Measurements from ENCODE around the gene KRT39. TPM values are rescaled to one million over a fixed set of nuclear protein-coding genes. Genes with fewer than 3 reads are reported as not detected.

The KRT39 gene
- total RNA-seq, 4 donors from 2014 or later = not detected

DNA sequence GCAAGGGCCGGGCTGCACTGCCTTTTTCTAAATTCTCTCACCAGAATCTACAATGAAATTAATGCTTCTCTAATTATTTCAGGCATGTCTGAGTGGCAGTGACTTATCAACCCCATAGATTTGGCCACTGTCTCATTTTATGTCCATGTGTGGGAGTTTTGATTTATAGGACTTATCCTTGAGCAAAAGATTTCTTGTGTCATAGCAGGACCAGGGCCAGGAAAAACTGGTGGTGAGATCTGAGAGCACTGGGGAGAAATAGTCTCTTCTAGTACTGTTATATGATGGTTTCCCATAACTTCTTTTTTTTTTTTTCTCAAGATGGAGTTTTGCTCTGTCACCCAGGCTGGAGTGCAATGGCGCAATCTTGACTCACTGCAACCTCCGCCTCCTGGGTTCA is 27.8 kb downstream of the KRT39 start:
- WGBS, 2 donors = 91 to 94% methylated on average over 3 of the region's 3 CpGs
- Histone ChIP-seq H3K36me3 (no peaks in the 10 kb centered on the region), H3K4me1 (no peaks in the 10 kb centered on the region), H3K9me3 (no peaks in the 10 kb centered on the region), H3K27ac (no peak overlapping the region), H3K4me3 (no peak overlapping the region), H3K27me3 (no peaks in the 10 kb centered on the region)
- DNase-seq (ENCODE audit: low spot score in 2 of 2) = no peak
- TF ChIP-seq, protein P1, sequence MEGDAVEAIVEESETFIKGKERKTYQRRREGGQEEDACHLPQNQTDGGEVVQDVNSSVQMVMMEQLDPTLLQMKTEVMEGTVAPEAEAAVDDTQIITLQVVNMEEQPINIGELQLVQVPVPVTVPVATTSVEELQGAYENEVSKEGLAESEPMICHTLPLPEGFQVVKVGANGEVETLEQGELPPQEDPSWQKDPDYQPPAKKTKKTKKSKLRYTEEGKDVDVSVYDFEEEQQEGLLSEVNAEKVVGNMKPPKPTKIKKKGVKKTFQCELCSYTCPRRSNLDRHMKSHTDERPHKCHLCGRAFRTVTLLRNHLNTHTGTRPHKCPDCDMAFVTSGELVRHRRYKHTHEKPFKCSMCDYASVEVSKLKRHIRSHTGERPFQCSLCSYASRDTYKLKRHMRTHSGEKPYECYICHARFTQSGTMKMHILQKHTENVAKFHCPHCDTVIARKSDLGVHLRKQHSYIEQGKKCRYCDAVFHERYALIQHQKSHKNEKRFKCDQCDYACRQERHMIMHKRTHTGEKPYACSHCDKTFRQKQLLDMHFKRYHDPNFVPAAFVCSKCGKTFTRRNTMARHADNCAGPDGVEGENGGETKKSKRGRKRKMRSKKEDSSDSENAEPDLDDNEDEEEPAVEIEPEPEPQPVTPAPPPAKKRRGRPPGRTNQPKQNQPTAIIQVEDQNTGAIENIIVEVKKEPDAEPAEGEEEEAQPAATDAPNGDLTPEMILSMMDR (IDR thresholded peaks at IDR 0.05) = no peak
- no peak for TF ChIP-seq EP300 (IDR thresholded peaks at IDR 0.05)
- TF ChIP-seq POLR2A (IDR thresholded peaks at IDR 0.05) = no peak

DNA sequence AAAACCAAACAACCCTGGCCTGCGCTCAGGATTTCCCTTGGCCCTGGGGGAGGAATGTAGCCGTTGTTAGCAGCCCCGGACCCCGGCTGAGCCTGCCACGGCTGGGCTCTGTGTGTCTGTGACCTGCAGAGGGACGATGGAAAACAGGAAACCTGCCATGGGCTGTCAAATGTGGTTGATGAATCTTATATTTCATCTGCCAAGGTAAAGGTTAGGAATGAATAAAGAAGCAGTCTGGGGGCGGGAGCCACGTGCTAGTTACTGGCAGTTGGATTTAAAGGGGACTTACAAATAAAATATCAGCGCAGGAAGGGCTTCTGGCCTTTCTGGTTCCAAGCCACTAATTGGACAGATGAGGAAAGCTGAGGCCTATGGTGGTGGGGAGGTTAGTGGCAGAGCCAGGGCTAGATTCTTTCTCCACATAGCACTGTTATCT is 29.3 kb downstream of the KRT39 start, which contains the start of gene KRT23:
KRT23 (minus strand) TSS at position 263 of the 436 bp plus-strand sequence. CDS start 1,043 bp downstream, outside the sequence.
- Histone ChIP-seq H3K4me3 (no peak within 1 kb of the TSS), H3K27me3 (no peaks in the 10 kb centered on the region), H3K36me3 (no peaks in the 10 kb centered on the region), H3K9me3 (no peaks in the 10 kb centered on the region), H3K27ac (no peak within 1 kb of the TSS), H3K4me1 (no peaks in the 10 kb centered on the region)
- 39% methylated on average over 9 of the region's 9 CpGs for WGBS, 2 donors
- TF ChIP-seq POLR2A (IDR thresholded peaks at IDR 0.05) (no peak), EP300 (IDR thresholded peaks at IDR 0.05) (no peak)
- TF ChIP-seq, protein P1 (IDR thresholded peaks at IDR 0.05) = no peak
- DNase-seq (ENCODE audit: low spot score in 2 of 2) = no peak

DNA sequence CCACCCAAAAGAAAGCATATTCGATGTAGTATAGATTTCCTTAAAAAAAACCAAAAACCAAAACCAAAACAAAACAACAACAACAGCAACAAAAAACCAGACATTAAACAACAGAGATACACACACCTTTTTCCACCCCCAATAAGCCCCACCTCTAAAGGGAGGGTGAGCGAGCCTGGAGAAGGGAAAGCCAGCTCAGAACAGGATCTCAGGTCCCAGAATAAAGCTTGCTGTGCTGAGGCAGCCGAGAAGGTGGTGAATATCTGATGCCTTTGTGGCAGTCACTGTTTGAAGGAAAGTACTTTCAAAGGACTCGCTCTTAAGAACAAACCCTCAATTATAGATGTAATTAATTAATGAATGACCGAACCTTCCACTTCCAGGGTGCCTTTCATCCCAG is 29.8 kb downstream of the KRT39 start:
- Histone ChIP-seq H3K4me3 (no peak overlapping the region), H3K27me3 (no peaks in the 10 kb centered on the region), H3K27ac (no peak overlapping the region), H3K36me3 (no peaks in the 10 kb centered on the region), H3K9me3 (no peaks in the 10 kb centered on the region), H3K4me1 (no peaks in the 10 kb centered on the region)
- WGBS, 2 donors = 79 to 81% methylated on average over 5 of the region's 5 CpGs
- TF ChIP-seq, protein P1 (IDR thresholded peaks at IDR 0.05) = no peak
- TF ChIP-seq POLR2A (IDR thresholded peaks at IDR 0.05) (no peak), EP300 (IDR thresholded peaks at IDR 0.05) (no peak)
- no peak for DNase-seq (ENCODE audit: low spot score in 2 of 2)

DNA sequence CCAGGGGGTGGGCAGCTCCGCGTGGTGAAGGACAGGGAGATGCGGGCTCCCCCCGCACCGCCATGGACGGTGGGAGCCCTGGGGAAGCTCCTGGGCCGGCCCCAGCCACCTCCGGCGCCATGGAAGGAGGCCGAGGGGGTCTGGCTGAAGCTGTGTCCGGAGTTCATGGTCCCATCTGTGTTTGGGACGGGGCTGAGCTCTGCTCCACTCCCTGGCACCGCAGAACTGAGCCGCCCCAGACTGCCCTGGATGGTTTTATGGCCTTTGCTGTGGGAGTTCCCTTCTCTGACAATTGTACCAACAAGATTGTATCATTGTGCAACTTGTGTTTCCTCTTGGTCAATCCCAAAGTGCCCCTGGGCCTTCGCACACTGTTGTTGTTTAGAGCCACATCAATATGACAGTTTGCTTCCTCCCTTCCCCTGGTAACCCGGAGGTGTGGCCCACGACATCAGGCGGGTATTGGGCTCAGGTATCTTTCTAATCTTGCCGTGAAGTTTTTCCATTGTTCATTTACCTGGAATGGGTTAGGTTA is 30.2 kb downstream of the KRT39 start:
- 91 to 93% methylated on average over 17 to 19 of the region's 19 CpGs for WGBS, 2 donors
- TF ChIP-seq POLR2A (IDR thresholded peaks at IDR 0.05) (no peak), EP300 (IDR thresholded peaks at IDR 0.05) (no peak)
- TF ChIP-seq, protein P1 (IDR thresholded peaks at IDR 0.05) = no peak
- no peak overlapping the region for H3K4me3 ChIP-seq
- no peaks in the 10 kb centered on the region for H3K9me3 ChIP-seq
- DNase-seq (ENCODE audit: low spot score in 2 of 2) = no peak
- H3K27me3 ChIP-seq = no peaks in the 10 kb centered on the region
- H3K4me1 ChIP-seq = no peaks in the 10 kb centered on the region
- H3K36me3 ChIP-seq = no peaks in the 10 kb centered on the region
- no peak overlapping the region for H3K27ac ChIP-seq

DNA sequence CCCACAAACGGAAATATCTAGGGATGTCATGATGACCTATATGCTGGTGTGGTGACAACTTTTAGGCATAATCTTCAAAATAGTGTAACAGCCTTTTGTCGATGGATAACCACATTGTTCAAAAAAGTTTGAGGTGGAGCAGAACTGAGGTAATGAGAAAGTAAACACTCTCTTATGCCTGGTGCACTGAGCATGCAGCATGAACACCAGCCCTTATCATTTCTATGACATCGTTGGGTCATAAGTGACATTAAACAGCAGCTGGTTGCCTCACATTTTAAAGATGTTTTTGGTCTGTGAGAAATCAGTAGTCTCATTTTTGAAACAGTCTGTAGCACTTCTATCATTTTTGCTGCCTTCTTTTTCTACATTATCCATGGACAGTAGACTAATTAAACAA is 31.1 kb downstream of the KRT39 start:
- H3K4me3 ChIP-seq = no peak overlapping the region
- H3K27me3 ChIP-seq = no peaks in the 10 kb centered on the region
- no peaks in the 10 kb centered on the region for H3K36me3 ChIP-seq
- no peak for DNase-seq (ENCODE audit: low spot score in 2 of 2)
- TF ChIP-seq EP300 (IDR thresholded peaks at IDR 0.05) (no peak), POLR2A (IDR thresholded peaks at IDR 0.05) (no peak)
- TF ChIP-seq, protein P1 (IDR thresholded peaks at IDR 0.05) = no peak
- no peaks in the 10 kb centered on the region for H3K4me1 ChIP-seq
- WGBS, 2 donors = 86% methylated on average over 3 of the region's 3 CpGs
- H3K27ac ChIP-seq = no peak overlapping the region
- H3K9me3 ChIP-seq = no peaks in the 10 kb centered on the region
